HG02798 (cell line): Measurements from ENCODE around the gene ZNF470.

Experiments
- ATAC-seq: cut with Tn5 transposase; IDR thresholded peaks from one replicate; pipeline ENCODE4 v1.9.1; 2021; ENCODE audit warnings: mild to moderate bottlenecking; ENCODE audit not compliant: unreplicated experiment, poor library complexity

ZNF470 gene

GRCh38 chr19:56567274-56568120 lies at the start of gene ZNF470:
Gene ZNF470 (plus strand): TSS chr19:56567468. CDS start chr19:56570312, 2,844 bp downstream.
- ATAC-seq: peak; percentile 98

GRCh38 chr19:56525214-56525860 lies 41.9 kb upstream of the ZNF470 start:
- ATAC-seq: no peak

GRCh38 chr19:56537442-56537841 lies 29.8 kb upstream of the ZNF470 start:
- no peak for ATAC-seq

DNA sequence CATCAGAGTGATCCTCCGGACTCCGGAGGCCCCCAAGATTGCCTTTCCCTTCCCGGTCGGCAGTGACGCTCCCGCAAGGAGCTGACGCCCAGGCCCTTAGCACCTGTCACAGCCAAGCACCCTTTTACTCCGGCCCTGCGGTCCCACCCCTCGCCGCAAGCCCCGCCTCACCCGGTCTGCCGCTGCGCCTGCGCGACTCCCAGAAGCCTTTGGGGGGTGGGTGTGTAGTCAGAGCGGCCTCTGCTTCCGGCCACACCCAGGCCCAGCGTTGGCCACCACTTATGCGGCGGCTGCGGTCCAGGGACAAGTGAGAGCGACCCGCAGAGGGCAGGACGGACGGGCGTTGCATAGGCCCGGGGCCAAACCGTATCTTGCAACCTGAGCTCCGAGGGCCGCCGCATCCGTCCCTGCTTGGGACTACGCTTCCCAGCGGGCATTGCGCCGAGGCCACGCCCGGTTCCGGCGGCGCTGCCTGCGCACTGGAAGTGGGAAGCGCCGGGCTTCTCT lies 29.0 kb upstream of the ZNF470 start:
- peak; percentile 88 for ATAC-seq

- ATAC-seq: peak; percentile 63
These were observed 28.5 kb upstream of the ZNF470 start, which contains the start of gene ZFP28 for GRCh38 chr19:56538761-56539263. Gene ZFP28 (plus strand): TSS chr19:56538948. CDS start chr19:56539019, 71 bp downstream.

- no peak for ATAC-seq
These were observed 23.5 kb upstream of the ZNF470 start for GRCh38 chr19:56543776-56544175.

DNA sequence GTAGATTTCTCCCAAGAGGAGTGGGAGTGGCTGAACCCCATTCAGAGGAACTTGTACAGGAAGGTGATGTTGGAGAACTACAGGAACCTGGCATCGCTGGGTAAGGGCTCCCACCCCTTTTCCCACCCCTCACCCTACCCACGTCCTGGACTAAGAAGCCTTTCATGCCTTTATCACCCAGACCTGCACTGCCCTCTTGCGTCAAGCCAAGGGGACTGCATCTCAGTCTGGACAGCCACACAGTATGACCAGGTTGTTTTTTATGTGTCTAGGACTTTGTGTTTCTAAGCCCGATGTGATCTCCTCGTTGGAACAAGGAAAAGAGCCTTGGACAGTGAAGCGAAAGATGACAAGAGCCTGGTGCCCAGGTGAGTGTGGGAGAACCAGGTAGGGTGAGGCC lies 19.7 kb upstream of the ZNF470 start:
- ATAC-seq: no peak

GRCh38 chr19:56554272-56554869 lies 12.9 kb upstream of the ZNF470 start:
- ATAC-seq: no peak

DNA sequence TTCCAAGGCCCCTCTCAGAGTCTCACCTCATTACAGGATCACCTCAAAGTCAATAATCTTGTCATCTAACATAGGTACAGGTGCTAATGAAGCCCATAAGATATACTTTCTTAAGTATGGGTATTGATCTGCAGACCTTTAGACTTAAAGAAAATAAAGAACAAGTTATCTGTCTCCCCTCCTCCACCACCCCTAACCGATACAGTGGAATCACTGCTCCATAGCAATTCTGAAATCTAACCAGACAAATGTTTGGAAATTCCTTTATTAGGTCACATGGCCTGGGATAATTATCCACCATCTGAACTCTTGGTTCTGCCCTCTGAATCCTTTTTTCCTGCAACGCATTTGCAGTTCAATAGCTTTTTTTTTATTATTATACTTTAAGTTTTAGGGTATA lies 4.5 kb upstream of the ZNF470 start:
- no peak for ATAC-seq

DNA sequence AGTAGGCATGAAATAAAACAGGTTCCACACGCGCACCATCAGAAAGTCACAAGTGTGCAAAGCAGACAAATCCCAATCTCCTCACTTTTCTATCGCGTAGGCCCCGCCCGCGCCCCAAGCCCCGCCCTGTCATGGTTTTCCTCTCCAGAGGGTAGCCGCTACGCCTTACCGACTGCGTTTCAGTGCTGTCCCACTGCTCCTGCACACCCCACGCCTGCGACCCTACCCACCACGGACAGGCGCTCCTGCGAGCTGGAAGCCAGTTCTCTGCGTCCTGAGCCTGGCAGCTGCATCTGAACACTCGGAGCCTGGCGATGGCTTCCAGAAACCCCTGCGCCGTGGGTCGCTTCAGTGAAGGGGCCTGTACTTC lies 379 bp upstream of the ZNF470 start:
- ATAC-seq: peak; percentile 36

- ATAC-seq: no peak
These were observed 5.3 kb downstream of the ZNF470 start for GRCh38 chr19:56572589-56572988.

GRCh38 chr19:56573914-56574313 lies 6.6 kb downstream of the ZNF470 start:
- ATAC-seq: no peak

- no peak for ATAC-seq
These were observed 10.7 kb downstream of the ZNF470 start for GRCh38 chr19:56577719-56578602.

DNA sequence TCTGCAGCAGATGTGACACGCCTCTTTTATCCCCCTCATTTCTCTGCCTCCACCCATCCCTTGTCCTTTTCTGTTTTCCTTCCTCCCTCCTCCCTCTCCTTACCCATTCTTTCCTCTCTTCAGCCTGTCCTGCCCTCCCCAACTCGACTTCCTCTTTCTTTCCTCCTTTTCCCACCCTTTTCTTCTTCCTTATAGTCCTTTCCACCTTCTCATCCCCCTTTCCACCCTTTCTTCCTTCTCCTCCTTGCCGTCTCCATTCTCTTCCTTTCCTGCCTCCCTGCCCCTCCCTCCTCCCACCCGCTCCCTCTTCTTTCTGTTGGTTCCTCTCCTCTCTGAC lies 27.1 kb downstream of the ZNF470 start:
- ATAC-seq: no peak

GRCh38 chr19:56594783-56595547 lies 27.7 kb downstream of the ZNF470 start, which contains the start of gene ZNF71:
Gene ZNF71 (plus strand): TSS chr19:56595302. CDS start chr19:56601559, 6,257 bp downstream.
- peak; percentile 96 for ATAC-seq

- ATAC-seq: peak; percentile 15
These were observed 28.3 kb downstream of the ZNF470 start for GRCh38 chr19:56595548-56595899.

- no peak for ATAC-seq
These were observed 29.4 kb downstream of the ZNF470 start for GRCh38 chr19:56596676-56597075.

DNA sequence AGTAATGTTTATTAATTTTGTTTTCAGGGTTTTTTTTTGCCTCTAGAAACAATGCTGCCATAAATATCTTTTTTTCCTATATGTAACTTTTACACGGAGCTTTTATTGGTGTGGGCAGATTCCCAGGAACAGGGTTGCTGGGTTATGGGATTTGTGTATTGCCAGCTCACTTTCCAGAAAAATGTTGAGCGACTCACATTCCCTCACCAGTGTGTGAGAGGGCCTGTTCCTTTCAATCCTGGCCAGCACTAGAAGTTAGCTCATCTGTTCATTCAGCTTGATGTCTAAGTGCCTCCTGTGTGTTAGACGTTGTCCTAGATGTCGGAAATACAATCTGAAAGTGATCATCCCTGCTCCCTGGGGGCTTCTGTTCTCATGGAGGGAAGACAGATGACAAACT lies 30.4 kb downstream of the ZNF470 start:
- ATAC-seq: no peak

DNA sequence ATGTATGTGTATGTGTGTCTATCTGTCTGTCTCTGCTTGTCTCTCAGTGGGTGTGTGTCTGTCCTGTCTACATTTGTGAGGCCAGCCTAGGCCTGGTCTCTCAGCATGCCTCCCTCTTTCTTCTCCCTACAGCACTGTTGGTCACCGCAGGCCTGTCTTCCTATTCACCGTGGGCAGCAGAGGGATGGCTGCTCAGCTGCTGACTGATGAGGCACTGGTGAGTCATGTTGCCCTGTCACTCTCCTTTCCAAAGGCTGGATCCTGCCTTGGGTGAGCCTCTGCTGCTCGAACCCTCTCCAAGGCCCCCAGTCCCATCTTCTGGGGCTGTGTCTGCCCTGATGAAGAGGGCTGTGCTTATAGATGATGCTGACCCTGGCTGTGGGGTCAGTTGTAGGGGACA lies 34.1 kb downstream of the ZNF470 start:
- no peak for ATAC-seq
